H1 (cell line): ENCODE results near the gene GJC2. TPM values are rescaled to one million over a fixed set of nuclear protein-coding genes. Genes with fewer than 3 reads are reported as not detected.

Source experiments
- KDM4A ChIP-seq: IDR thresholded peaks from one replicate; pipeline ENCODE4 v1.7.1; 2012; ENCODE audit warnings: low read depth, mild to moderate bottlenecking, moderate library complexity, low read length, inconsistent platforms; ENCODE audit not compliant: severe bottlenecking
- POLR2A ChIP-seq, 2 experiments: IDR thresholded peaks; 1 replicate in 1 of 2; 2 replicates in 1 of 2; pipeline ENCODE4 v1.6.1; 2011; ENCODE audit warnings: low read depth in 2 of 2, low read length in 2 of 2, mild to moderate bottlenecking in 2 of 2; ENCODE audit errors: control extremely low read depth in 1 of 2
- POLR2AphosphoS5 ChIP-seq: IDR thresholded peaks from 2 replicates; pipeline ENCODE4 v1.6.1; 2011; ENCODE audit warnings: low read depth, low read length
- SP1 ChIP-seq: IDR thresholded peaks from 2 replicates; pipeline ENCODE4 v1.6.1; 2011; ENCODE audit warnings: low read depth, low read length
- SP2 ChIP-seq: IDR thresholded peaks from 2 replicates; pipeline ENCODE4 v1.6.1; 2012; ENCODE audit warnings: mild to moderate bottlenecking, low read length, inconsistent platforms
- SRF ChIP-seq: IDR thresholded peaks from 2 replicates; pipeline ENCODE4 v1.6.1; 2011; ENCODE audit warnings: mild to moderate bottlenecking, low read depth, low read length, moderate library complexity
- TAF1 ChIP-seq: IDR thresholded peaks from 2 replicates; pipeline ENCODE4 v1.6.1; 2011; ENCODE audit warnings: mild to moderate bottlenecking, low read depth, low read length
- polyA plus RNA-seq, 7 experiments: library from polyadenylated mRNA; depleted of rRNA in 3 of 7; stranded (reverse) in 5 of 7; unstranded in 2 of 7; fragments of >200 nt in 5 of 7; fragments of 200-250 nt in 2 of 7; gene quantifications; 1 replicate in 5 of 7; 2 replicates in 1 of 7; 4 replicates in 1 of 7; pipeline versions ENCODE4 v1.2.1 to v1.2.3, GENCODE V29; 2011 to 2013; ENCODE audit warnings: missing spikeins in 2 of 7, mixed read lengths in 2 of 7
- total RNA-seq: library from RNA; stranded (reverse); fragmentation: NEBNext Ultra II Directional; extraction: Animal tissue kit (Norgen Biotek cat#: 25700); gene quantifications from 2 replicates; pipeline ENCODE4 v1.2.1, GENCODE V29; 2021

GJC2 gene
- total and polyA plus RNA-seq, 2 of the 8 experiments (the other 6 are each of a cell fraction or from before 2014, with no cell fraction given), result 0.17 to 0.54 TPM

- TF ChIP-seq KDM4A (no peak), SRF (no peak), POLR2AphosphoS5 (0 out of 2 replicates have a peak, but pooled peaks have one; percentile 60), SP1 (0 out of 2 replicates have a peak, but pooled peaks have one; percentile 16), TAF1 (peak; percentile 69), SP2 (no peak), POLR2A (IDR thresholded peaks at IDR 0.05; ENCODE audit: control extremely low read depth in 1 of 2, low read depth in 2 of 2, low read length in 2 of 2) (peak in 1 of 2 experiments; percentile 58; a peak in 2 of 3 replicates)
- TF ChIP-seq, all 59 proteins: peak for 6
Observed at GRCh38 chr1:228174482-228175315, 25.0 kb downstream of the GJC2 start (continued).
